HG03196 (cell line): ENCODE data around the gene MYBPC1.
"Not testable (repeated sequence)": the region's sequence is repeated elsewhere in the genome, so short reads cannot be mapped to it uniquely, and the experiment has no call there.

Experiments used
- ATAC-seq: cut with Tn5 transposase; IDR thresholded peaks from one replicate; pipeline ENCODE4 v1.9.1; 2021; ENCODE audit not compliant: unreplicated experiment

The MYBPC1 gene

DNA sequence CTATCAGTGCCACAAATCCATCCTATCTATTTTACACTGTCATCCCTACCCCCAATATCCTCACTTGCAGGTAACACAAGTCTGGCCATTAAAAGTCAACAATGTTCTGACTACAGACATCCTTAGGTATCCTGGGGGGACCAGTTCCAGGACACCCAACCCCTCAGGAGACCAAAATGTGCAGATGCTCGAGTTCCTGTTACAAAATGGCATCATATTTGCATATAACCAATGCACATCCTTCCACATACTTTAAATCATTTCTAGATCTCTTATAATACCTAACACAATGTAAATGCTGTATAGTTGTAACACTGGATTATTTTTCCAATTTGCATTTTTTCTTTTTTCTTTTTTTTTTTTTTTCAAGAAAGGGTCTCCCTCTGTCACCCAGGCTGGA lies 137.5 kb downstream of the MYBPC1 start:
- no peak for ATAC-seq

DNA sequence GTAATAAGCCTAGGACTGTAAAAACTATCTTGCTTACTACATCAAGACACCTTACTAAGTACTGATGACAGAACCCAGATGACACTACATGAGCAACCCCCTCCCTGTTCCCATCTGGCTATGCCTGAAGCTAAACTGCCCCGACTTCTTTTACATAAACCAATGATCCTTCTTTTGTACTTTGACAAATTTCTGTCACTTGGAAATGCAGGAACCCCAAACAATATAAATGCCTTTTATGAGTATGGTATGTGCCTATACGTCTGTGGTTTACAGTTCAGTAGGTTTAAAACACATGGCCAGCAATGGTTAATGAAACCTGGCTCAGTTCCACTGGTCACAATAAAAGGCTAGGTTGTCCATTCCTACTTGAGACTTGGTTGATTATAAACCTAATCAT lies 138.4 kb downstream of the MYBPC1 start:
- no peak for ATAC-seq

DNA sequence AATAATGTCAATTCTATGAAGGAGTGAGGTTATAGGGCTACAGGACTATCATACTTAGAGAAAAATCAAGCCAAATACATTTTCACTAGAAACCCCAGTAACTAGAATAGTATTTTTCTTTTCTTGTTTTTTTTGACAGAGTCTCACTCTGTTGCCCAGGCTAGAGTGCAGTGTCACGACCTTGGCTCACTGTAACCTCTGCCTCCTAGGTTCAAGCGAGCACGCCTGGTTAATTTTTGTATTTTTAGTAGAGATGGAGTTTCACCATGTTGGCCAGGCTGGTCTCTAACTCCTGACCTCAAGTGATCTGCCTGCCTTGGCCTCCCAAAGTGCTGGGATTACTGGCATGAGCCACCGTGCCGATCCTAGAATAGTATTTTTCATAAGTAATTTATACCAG lies 139.7 kb downstream of the MYBPC1 start:
- not testable (repeated sequence) for ATAC-seq
